K562 (cell line): ENCODE data around the gene ZNF266. TPM values are rescaled to one million over a fixed set of nuclear protein-coding genes. Genes with fewer than 3 reads are reported as not detected.

Experiments used
- ATAC-seq: fragments of 200-7000 bp; cut with Tn5 transposase; 3 replicates; pipeline ENCODE4 v1.9.1; 2020; ENCODE audit warnings: moderate library complexity
- BruUV-seq: library from RNA; stranded (reverse); fragments of 400-500 nt; replicated peaks from 2 replicates; lab custom pipeline; 2021; lab: Mats Ljungman, UMichigan
- CTCF ChIA-PET: fragments of 300-600 bp; formaldehyde crosslinking; extraction: SDS; loops from one replicate; lab custom pipeline; 2021; ENCODE audit warnings: low intra/inter-chr PET ratio; lab: Yijun Ruan, JAX
- POLR2A ChIA-PET: fragments of 300-600, 350-650 bp; sonication (Branson Sonifier 250); formaldehyde crosslinking; extraction: SDS; loops from one replicate; lab custom pipeline; 2021; ENCODE audit warnings: antibody characterized with exemption, inconsistent platforms; lab: Yijun Ruan, JAX
- DNase-seq, 4 experiments: peaks; one replicate each; pipeline versions ENCODE4 v3.0.0 to v3.0.0-alpha.2; 2011 to 2018; ENCODE audit warnings: low spot score in 3 of 4, mixed read lengths in 3 of 4; ENCODE audit errors: extremely low read depth in 1 of 4
- FAIRE-seq: peaks from 2 replicates; lab custom pipeline; 2011; peaks lifted over from hg19 to GRCh38; lab: Jason Lieb, UNC
- H2AFZ ChIP-seq: 2 replicates; pipeline ENCODE4 v1.6.0; 2011; ENCODE audit warnings: low read depth, low read length, control low read depth, inconsistent platforms
- H3K27ac ChIP-seq: fragments of 200-600 bp; 3 replicates; pipeline ENCODE4 v1.8.0; 2011; ENCODE audit warnings: low read depth, mild to moderate bottlenecking, control low read depth, inconsistent platforms, low read length, moderate library complexity, mixed read lengths; ENCODE audit errors: extremely low read depth
- H3K27me3 ChIP-seq, 2 experiments: fragments of 300-600 bp in 1 of 2; 2 replicates in 1 of 2; 3 replicates in 1 of 2; pipeline versions ENCODE4 v1.6.0 to v1.8.0; 2011; ENCODE audit warnings: inconsistent platforms in 2 of 2, low read length in 2 of 2, mild to moderate bottlenecking in 1 of 2, mixed read lengths in 1 of 2, moderate library complexity in 1 of 2; ENCODE audit not compliant: control insufficient read depth in 2 of 2, insufficient read depth in 2 of 2
- H3K36me3 ChIP-seq: fragments of 300-600 bp; 3 replicates; pipeline ENCODE4 v1.8.0; 2011; ENCODE audit warnings: mild to moderate bottlenecking, low read length, inconsistent platforms; ENCODE audit not compliant: control insufficient read depth, insufficient read depth
- H3K4me1 ChIP-seq, 2 experiments: fragments of 200-600 bp in 1 of 2; replicated peaks in 1 of 2; 2 replicates in 1 of 2; 3 replicates in 1 of 2; pipeline versions ENCODE4 v1.5.1 to v1.8.0; 2011; ENCODE audit warnings: inconsistent platforms in 2 of 2, low read length in 2 of 2, mild to moderate bottlenecking in 1 of 2, mixed read lengths in 1 of 2, moderate library complexity in 1 of 2; ENCODE audit not compliant: control insufficient read depth in 2 of 2, insufficient read depth in 2 of 2
- H3K4me2 ChIP-seq: 2 replicates; pipeline ENCODE4 v1.6.1; 2011; ENCODE audit warnings: low read length, control low read depth, inconsistent platforms, mixed read lengths; ENCODE audit not compliant: insufficient read depth
- H3K4me3 ChIP-seq: fragments of 200-600 bp; sonication (generic), shearing (Covaris generic); 2 replicates; pipeline ENCODE4 v1.5.1; 2016; ENCODE audit warnings: control low read depth, inconsistent platforms
- H3K79me2 ChIP-seq: fragments of 200-600 bp; 3 replicates; pipeline ENCODE4 v1.8.0; 2011; ENCODE audit warnings: low read length, inconsistent platforms; ENCODE audit not compliant: control insufficient read depth, insufficient read depth
- H3K9ac ChIP-seq, 2 experiments: 2 replicates each; pipeline versions ENCODE4 v1.6.0 to v1.6.1; 2011; ENCODE audit warnings: low read depth in 2 of 2, low read length in 2 of 2, control low read depth in 1 of 2, inconsistent platforms in 1 of 2, mild to moderate bottlenecking in 1 of 2, mixed read lengths in 1 of 2; ENCODE audit not compliant: insufficient read depth in 1 of 2
- H3K9me1 ChIP-seq: one replicate; pipeline ENCODE4 v1.6.0; 2011; ENCODE audit warnings: inconsistent platforms, mild to moderate bottlenecking, low read length, moderate library complexity; ENCODE audit not compliant: control insufficient read depth, insufficient read depth
- H3K9me3 ChIP-seq: replicated peaks from 2 replicates; pipeline ENCODE4 v1.5.1; 2011; ENCODE audit warnings: low read depth, low read length, inconsistent platforms; ENCODE audit not compliant: control insufficient read depth, insufficient read depth
- H4K20me1 ChIP-seq: replicated peaks from 2 replicates; pipeline ENCODE4 v1.6.1; 2011; ENCODE audit warnings: low read length, inconsistent platforms, mixed read lengths; ENCODE audit not compliant: control insufficient read depth, insufficient read depth
- C11orf30 ChIP-seq: fragments of 450-650 bp; IDR thresholded peaks from 2 replicates; pipeline ENCODE4 v1.6.1; 2016; ENCODE audit warnings: low read depth, mild to moderate bottlenecking
- HDAC3 ChIP-seq: fragments of 450-650 bp; IDR thresholded peaks from 2 replicates; pipeline ENCODE4 v1.6.1; 2018; ENCODE audit warnings: borderline replicate concordance, mild to moderate bottlenecking, moderate library complexity; ENCODE audit not compliant: partially characterized antibody
- IFI16 ChIP-seq: fragments of 250-450 bp; sonication (Bioruptor Pico); IDR thresholded peaks from 2 replicates; pipeline ENCODE4 v2.1.2; 2022; ENCODE audit warnings: mild to moderate bottlenecking, inconsistent platforms
- IRF2 ChIP-seq: sonication (generic); formaldehyde crosslinking; IDR thresholded peaks from 2 replicates; pipeline ENCODE4 v1.8.1; 2022; ENCODE audit warnings: mild to moderate bottlenecking, missing genetic modification reagents
- MGA ChIP-seq: fragments of 450-650 bp; IDR thresholded peaks from 2 replicates; pipeline ENCODE4 v1.6.1; 2016; ENCODE audit warnings: mild to moderate bottlenecking, moderate library complexity
- RAD21 ChIP-seq, 2 experiments: fragments of 250-450 bp in 1 of 2; fragments of 450-650 bp in 1 of 2; sonication (Bioruptor Pico) in 1 of 2; formaldehyde crosslinking in 1 of 2; IDR thresholded peaks in 1 of 2; conservative IDR thresholded peaks in 1 of 2; 2 replicates each; pipeline versions ENCODE4 v1.4.0 to v1.8.0; 2020 to 2022; ENCODE audit warnings: mild to moderate bottlenecking in 2 of 2, moderate library complexity in 1 of 2
- RHOXF2B ChIP-seq: fragments of 250-450 bp; sonication (Bioruptor Pico); conservative IDR thresholded peaks from 2 replicates; pipeline ENCODE4 v1.5.1; 2021
- SMC3 ChIP-seq: conservative IDR thresholded peaks from 2 replicates; pipeline ENCODE4 v1.6.1; 2011; ENCODE audit warnings: low read depth, low read length, improper control_type of control experiment; ENCODE audit not compliant: insufficient read depth
- ZNF274 ChIP-seq: IDR thresholded peaks from 2 replicates; pipeline ENCODE4 v1.6.1; 2011; ENCODE audit warnings: low read depth, mild to moderate bottlenecking, low read length, moderate library complexity, borderline replicate concordance
- ZNF445 ChIP-seq: fragments of 250-450 bp; sonication (Bioruptor Pico); IDR thresholded peaks from 2 replicates; pipeline ENCODE4 v1.4.0; 2020; ENCODE audit warnings: low read depth, mild to moderate bottlenecking, moderate library complexity
- WGBS: fragments of 100-300 bp; shearing (Covaris generic); methylation state at CpG from one replicate; pipeline ENCODE4 v1.1.6; 2016; ENCODE audit warnings: low coverage, mixed read lengths; ENCODE audit not compliant: insufficient coverage; ENCODE audit errors: missing lambda C conversion rate; 5-methylcytosine and 5-hydroxymethylcytosine counted together
- in situ Hi-C: fragments of 300-500 bp; cut with MboI; formaldehyde crosslinking; loops from 4 replicates; pipeline ENCODE4 v1.15.0; 2018; ENCODE audit warnings: inconsistent platforms, mixed read lengths
- intact Hi-C: fragments of 100-400 bp; cut with micrococcal nuclease; formaldehyde crosslinking; loops from 2 replicates; pipeline ENCODE4 v1.14.2; 2022
- polyA plus RNA-seq, 8 experiments: library from polyadenylated mRNA; depleted of rRNA in 4 of 8; stranded (reverse) in 5 of 8; unstranded in 3 of 8; fragments of >200 nt; fragmentation: Nextera tagmentation in 2 of 8; fragmentation: Illumina TruSeq in 1 of 8; extraction: Ambion mirVana in 2 of 8; extraction: Trizol in 1 of 8; gene quantifications; 2 replicates each; pipeline versions ENCODE4 v1.2.1 to v1.2.3, GENCODE V29; 2011 to 2014; ENCODE audit warnings: inconsistent platforms in 1 of 8, missing spikeins in 1 of 8
- total RNA-seq, 7 experiments: library from RNA; depleted of rRNA in 6 of 7; stranded (reverse); fragments of >200 nt in 6 of 7; fragmentation: Illumina TruSeq in 2 of 7; extraction: Trizol in 2 of 7; gene quantifications; 2 replicates each; pipeline versions ENCODE4 v1.2.1 to v1.2.3, GENCODE V29; 2011 to 2021; ENCODE audit warnings: low replicate concordance in 1 of 7

The ZNF266 gene
- total and polyA plus RNA-seq, 9 of the 15 experiments (the other 6 are each of a cell fraction or from before 2014, with no cell fraction given), result 5.9 to 40.9 (median 20.3) TPM

GRCh38 chr19:9370738-9371619, 64.4 kb downstream of the ZNF266 start:
- Histone ChIP-seq H2AFZ (no peak overlapping the region), H3K9me1 (no peaks in the 10 kb centered on the region), H3K9ac (no peak overlapping the region), H3K4me3 (no peak overlapping the region), H3K4me2 (no peak overlapping the region), H3K36me3 (no peaks in the 10 kb centered on the region), H3K27ac (no peak overlapping the region), H3K79me2 (no peaks in the 10 kb centered on the region), H3K4me1 (no peaks in the 10 kb centered on the region), H4K20me1 (no peaks in the 10 kb centered on the region), H3K9me3 (no peaks in the 10 kb centered on the region), H3K27me3 (no peaks in the 10 kb centered on the region)
- POLR2A ChIA-PET, result interaction anchor here (0.6 kb wide), 1 partner anchor 78 kb away, joined by 3 read pairs; no protein-coding TSS in a partner anchor
- peak in 1 of 4 experiments; percentile 3 for DNase-seq
- in situ Hi-C loops, result no loop called here
- intact Hi-C loops, result no loop called here
- CTCF ChIA-PET, result no interaction called here
- no peak for FAIRE-seq
- BruUV-seq, result no TSS peak
- WGBS, result 7% methylated on average over 6 of the region's 6 CpGs
- peak; percentile 66 for ATAC-seq
- TF ChIP-seq C11orf30 (peak; percentile 84), HDAC3 (no peak), SMC3 (no peak), ZNF445 (CRISPR knock-in tag) (no peak), RHOXF2B (CRISPR knock-in tag) (no peak), IRF2 (CRISPR knock-in tag) (no peak), MGA (peak; percentile 67), ZNF274 (no peak), RAD21 (CRISPR knock-in tag; conservative IDR thresholded peaks at IDR 0.05 in 1 of 2, IDR thresholded peaks at IDR 0.05 in 1 of 2) (no peak), IFI16 (CRISPR knock-in tag) (no peak)
